Panc1 (cell line): ENCODE results near the gene SPEF1.

Source experiments
- POLR2AphosphoS5 ChIP-seq: IDR thresholded peaks from 2 replicates; pipeline ENCODE4 v1.6.1; 2012; ENCODE audit warnings: mild to moderate bottlenecking, low read depth, low read length, moderate library complexity
- SIN3A ChIP-seq: IDR thresholded peaks from 2 replicates; pipeline ENCODE4 v1.6.1; 2012; ENCODE audit warnings: low read depth, mild to moderate bottlenecking, low read length, moderate library complexity, borderline replicate concordance; ENCODE audit not compliant: insufficient read depth
- TCF7L2 ChIP-seq: IDR thresholded peaks from 2 replicates; pipeline ENCODE4 v1.6.1; 2011; ENCODE audit warnings: mild to moderate bottlenecking, low read depth, low read length, inconsistent platforms
- TF ChIP-seq, protein P1 (sequence below): fragments of 450-650 bp; IDR thresholded peaks from 2 replicates; pipeline ENCODE4 v1.5.1; 2017; ENCODE audit warnings: mild to moderate bottlenecking
- TF ChIP-seq, protein P2 (sequence below), 2 experiments: IDR thresholded peaks; 2 replicates each; pipeline ENCODE4 v1.6.1; 2011 to 2012; ENCODE audit warnings: low read depth in 2 of 2, control low read depth in 1 of 2, low read length in 1 of 2, mild to moderate bottlenecking in 1 of 2, moderate library complexity in 1 of 2; ENCODE audit not compliant: insufficient read depth in 1 of 2

DNA sequence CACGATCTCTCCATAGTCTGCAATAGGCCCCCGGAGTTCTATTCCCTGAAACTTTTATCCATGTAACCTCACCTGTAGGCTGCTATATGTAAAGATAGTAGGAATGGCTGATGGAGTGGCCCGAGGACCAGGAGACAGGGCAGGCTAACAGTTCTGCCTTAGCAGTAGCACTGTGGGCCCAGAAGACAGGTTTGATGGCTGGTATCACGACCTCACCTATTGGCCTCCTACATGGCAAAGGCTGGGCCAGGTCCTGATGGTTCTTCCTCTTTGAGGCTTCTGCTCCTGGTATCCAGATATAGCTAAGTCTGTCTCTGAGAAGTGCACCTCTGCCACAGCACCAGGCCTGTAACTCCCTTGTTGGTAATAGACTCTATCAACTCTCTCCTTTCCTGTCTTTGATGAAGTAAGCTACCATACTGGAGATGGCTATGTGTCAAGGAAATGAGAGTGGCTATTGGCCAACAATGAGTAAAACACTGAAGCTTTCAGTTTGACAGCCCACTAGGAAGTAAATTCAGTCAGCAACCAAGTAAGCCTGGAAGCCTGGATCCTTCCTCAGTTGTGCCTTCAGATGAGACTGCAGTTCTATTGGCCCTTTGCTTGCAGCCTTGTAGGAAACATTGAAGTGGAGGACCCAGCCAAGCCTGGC, 5.7 kb downstream of the SPEF1 start:
- TF ChIP-seq, protein P1, sequence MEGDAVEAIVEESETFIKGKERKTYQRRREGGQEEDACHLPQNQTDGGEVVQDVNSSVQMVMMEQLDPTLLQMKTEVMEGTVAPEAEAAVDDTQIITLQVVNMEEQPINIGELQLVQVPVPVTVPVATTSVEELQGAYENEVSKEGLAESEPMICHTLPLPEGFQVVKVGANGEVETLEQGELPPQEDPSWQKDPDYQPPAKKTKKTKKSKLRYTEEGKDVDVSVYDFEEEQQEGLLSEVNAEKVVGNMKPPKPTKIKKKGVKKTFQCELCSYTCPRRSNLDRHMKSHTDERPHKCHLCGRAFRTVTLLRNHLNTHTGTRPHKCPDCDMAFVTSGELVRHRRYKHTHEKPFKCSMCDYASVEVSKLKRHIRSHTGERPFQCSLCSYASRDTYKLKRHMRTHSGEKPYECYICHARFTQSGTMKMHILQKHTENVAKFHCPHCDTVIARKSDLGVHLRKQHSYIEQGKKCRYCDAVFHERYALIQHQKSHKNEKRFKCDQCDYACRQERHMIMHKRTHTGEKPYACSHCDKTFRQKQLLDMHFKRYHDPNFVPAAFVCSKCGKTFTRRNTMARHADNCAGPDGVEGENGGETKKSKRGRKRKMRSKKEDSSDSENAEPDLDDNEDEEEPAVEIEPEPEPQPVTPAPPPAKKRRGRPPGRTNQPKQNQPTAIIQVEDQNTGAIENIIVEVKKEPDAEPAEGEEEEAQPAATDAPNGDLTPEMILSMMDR: no peak
- TF ChIP-seq POLR2AphosphoS5: no peak
- TF ChIP-seq SIN3A: no peak
- TF ChIP-seq, protein P2, sequence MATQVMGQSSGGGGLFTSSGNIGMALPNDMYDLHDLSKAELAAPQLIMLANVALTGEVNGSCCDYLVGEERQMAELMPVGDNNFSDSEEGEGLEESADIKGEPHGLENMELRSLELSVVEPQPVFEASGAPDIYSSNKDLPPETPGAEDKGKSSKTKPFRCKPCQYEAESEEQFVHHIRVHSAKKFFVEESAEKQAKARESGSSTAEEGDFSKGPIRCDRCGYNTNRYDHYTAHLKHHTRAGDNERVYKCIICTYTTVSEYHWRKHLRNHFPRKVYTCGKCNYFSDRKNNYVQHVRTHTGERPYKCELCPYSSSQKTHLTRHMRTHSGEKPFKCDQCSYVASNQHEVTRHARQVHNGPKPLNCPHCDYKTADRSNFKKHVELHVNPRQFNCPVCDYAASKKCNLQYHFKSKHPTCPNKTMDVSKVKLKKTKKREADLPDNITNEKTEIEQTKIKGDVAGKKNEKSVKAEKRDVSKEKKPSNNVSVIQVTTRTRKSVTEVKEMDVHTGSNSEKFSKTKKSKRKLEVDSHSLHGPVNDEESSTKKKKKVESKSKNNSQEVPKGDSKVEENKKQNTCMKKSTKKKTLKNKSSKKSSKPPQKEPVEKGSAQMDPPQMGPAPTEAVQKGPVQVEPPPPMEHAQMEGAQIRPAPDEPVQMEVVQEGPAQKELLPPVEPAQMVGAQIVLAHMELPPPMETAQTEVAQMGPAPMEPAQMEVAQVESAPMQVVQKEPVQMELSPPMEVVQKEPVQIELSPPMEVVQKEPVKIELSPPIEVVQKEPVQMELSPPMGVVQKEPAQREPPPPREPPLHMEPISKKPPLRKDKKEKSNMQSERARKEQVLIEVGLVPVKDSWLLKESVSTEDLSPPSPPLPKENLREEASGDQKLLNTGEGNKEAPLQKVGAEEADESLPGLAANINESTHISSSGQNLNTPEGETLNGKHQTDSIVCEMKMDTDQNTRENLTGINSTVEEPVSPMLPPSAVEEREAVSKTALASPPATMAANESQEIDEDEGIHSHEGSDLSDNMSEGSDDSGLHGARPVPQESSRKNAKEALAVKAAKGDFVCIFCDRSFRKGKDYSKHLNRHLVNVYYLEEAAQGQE (IDR thresholded peaks at IDR 0.05; ENCODE audit: insufficient read depth in 1 of 2, low read depth in 2 of 2, low read length in 1 of 2): no peak
- TF ChIP-seq TCF7L2: no peak
